HG03460 (cell line): ENCODE data around the gene APOB.

Source experiments
- ATAC-seq: cut with Tn5 transposase; IDR thresholded peaks from one replicate; pipeline ENCODE4 v1.9.1; 2021; ENCODE audit not compliant: unreplicated experiment

APOB gene

DNA sequence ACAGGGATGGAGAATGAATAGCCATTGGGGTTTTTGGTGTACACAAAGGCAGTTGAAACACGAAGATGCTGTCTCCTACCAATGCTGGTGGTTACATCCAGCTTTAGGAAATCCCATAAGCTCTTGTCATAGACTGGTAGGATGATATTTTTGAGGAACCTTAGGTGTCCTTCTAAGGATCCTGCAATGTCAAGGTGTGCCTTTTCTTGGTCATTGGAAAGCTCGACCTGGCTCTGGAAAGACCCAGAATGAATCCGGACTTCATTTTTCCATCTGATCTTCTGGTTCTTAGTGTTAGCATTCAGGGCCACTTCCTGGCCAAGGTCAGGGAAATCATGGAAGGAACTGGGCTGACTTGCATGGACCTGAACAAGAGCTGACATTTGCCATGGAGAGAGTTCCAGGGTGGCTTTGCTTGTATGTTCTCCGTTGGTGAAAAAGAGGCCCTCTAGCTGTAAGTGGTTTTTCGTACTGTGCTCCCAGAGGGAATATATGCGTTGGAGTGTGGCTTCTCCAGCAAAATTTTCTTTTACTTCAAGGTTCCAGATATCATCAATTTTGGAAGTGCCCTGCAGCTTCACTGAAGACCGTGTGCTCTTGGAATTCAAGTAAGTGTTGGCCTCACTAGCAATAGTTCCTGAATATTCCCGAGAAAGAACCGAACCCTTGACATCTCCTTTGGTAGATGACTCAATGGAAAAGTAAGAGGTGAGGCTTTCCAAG lies 38.0 kb downstream of the APOB start:
- ATAC-seq = no peak

- no peak for ATAC-seq
Observed at GRCh38 chr2:21005111-21005699, 38.7 kb downstream of the APOB start.

GRCh38 chr2:21004181-21004572 lies 39.7 kb downstream of the APOB start:
- ATAC-seq = no peak

DNA sequence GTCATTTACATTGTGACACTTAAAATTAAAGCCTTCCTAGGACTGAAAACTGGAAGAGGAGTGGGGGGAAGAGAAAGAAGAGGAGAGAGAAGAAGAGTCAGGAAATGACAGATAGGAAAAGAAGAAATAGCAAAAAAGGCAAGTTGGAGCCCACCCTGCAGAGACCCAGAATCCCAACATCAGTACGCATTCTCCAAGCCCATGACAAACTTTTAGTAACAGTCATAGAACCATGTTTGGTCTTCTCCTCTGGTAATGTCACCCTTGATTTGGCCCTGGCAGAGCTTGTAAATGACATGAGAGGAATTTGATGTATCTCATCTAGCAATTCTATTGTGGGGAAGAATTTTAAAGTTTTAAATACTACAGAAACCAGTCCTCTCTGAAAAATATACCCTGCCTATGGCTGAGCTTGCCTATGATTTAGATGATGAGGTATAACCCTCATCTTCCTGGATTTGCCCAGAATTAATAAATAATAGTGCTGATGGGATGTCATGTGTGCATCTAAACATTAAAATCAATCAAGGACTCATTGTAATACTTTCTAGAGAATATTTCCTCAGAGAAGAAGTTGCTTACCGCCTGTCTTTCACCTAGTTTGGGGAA lies 40.2 kb downstream of the APOB start:
- no peak for ATAC-seq

GRCh38 chr2:21002814-21003192 lies 41.1 kb downstream of the APOB start:
- ATAC-seq = no peak

DNA sequence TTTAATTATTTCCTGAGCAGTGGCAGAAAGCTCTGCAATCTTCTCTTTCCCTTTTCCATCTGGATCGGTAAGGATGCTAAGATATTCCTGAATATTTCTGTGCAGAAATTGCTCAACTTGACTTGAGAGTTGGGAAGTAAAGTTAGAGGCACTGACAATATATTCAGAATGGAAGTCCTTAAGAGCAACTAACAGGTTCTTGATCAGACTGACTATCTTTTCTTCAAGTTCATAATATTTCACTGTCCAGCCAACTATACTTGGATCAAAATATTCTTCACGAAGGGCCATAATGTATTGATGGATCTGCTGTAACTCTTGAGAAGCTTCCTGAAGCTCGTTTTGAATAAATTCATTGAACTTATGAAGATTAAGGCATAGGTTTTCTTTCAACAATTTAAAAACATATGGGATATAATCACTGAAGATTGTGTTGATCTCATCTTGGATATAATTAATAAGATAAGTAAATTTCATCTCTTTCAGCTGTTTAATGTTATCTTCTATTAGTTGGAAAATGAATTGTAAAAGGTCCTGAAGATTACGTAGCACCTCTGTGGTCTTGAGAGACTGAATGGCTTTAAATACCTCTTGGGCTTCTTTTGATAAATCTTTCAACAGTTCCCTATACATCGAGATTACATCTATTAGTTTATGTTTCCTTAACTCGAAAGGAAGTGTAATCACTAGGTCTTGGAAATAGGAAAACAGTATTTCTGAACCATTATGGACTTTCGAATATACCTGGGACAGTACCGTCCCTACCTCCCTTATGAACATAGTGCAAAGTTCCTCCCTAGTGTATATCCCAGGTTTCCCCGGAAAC lies 41.7 kb downstream of the APOB start:
- ATAC-seq = no peak

DNA sequence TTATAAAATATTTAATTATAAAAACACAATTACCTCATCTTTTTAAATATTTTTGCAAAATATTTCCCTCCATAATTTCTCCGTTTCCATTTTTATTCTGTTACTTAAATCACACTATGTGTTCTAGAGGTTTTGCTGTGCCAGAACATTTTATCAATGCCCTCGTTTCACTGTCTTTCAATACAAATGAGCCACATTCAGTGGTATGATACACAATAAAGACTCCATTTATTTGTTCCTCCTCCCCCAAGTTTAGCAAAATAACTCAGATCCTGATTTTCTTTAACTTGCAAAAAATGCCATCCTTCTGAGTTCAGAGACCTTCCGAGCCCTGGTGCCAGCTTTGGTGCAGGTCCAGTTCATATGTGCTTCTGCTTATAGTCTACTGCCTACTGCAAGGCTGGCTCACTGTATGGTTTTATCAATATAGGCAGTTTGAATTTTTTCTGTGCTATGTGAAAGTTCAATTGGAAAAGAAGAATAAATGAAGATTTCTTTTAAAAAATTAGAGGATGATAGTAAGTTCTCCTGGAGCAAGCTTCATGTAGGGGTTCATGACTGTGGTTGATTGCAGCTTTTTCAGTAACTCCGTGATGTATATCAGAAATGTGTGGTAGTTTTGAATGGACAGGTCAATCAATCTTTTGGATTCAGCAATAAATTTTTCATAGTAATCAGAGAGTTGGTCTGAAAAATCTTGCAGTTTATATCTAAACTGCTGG lies 42.5 kb downstream of the APOB start:
- no peak for ATAC-seq

- ATAC-seq = no peak
Observed at GRCh38 chr2:20999906-21000645, 43.8 kb downstream of the APOB start.

GRCh38 chr2:20998972-20999905 lies 44.6 kb downstream of the APOB start:
- no peak for ATAC-seq

DNA sequence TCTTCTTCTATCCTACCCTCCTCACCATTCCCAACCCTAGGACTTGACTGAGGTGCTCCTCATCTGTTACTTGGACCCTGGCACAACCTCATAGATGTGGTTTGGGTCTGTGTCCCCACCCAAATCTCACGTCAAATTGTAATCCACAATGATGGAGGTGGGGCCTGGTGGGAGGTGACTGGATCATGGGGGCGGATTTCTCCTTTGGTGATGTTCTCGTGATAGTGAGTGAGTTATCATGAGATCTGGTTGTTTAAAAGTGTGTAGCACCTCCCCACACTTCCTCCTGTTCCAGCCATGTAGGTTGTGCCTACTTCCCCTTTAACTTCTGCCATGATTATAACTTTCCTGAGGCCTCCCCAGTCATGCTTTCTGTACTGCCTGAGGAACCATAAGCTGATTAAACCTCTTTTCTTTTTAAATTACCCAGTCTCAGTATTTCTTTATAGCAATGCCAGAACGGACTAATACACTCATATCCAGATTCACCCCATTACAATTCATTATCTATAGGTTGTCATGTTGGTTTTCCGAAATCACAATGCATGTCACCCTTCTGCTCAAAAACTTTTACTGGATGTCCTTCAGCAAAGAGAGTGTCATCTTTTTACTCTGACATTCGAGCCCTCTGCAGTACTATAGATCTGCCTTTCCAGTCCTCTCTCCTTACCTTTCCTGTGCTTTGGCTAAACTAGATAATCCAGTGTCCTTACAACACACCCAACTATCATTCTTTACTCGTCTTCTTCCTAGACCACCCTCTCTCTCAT lies 45.7 kb downstream of the APOB start:
- no peak for ATAC-seq

DNA sequence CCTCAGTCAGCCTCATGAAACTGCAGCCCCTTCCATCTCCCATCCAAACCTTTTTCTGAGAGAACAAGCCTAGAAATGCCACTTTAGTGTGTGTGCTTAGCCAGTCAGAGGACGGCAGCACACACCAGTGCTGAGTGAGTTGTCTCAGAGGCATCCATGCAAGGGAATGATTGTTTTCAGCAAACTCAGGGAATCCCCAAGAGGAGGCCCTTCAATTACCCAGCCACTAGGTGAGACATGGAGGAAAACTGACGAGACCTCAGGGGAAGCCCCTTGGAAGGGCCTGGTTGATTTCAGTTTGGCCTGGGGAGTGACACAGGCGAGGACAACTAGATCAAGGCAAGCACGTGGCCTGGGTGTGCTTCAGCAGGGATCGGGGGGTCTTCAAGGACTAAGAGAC lies 49.7 kb downstream of the APOB start:
- ATAC-seq = no peak

GRCh38 chr2:20992201-20992711 lies 51.6 kb downstream of the APOB start:
- ATAC-seq = no peak

GRCh38 chr2:20990442-20991430 lies 53.1 kb downstream of the APOB start:
- ATAC-seq = no peak

GRCh38 chr2:20989404-20989803 lies 54.5 kb downstream of the APOB start:
- no peak for ATAC-seq

- ATAC-seq = no peak
Observed at GRCh38 chr2:20988905-20989304, 55.0 kb downstream of the APOB start.

DNA sequence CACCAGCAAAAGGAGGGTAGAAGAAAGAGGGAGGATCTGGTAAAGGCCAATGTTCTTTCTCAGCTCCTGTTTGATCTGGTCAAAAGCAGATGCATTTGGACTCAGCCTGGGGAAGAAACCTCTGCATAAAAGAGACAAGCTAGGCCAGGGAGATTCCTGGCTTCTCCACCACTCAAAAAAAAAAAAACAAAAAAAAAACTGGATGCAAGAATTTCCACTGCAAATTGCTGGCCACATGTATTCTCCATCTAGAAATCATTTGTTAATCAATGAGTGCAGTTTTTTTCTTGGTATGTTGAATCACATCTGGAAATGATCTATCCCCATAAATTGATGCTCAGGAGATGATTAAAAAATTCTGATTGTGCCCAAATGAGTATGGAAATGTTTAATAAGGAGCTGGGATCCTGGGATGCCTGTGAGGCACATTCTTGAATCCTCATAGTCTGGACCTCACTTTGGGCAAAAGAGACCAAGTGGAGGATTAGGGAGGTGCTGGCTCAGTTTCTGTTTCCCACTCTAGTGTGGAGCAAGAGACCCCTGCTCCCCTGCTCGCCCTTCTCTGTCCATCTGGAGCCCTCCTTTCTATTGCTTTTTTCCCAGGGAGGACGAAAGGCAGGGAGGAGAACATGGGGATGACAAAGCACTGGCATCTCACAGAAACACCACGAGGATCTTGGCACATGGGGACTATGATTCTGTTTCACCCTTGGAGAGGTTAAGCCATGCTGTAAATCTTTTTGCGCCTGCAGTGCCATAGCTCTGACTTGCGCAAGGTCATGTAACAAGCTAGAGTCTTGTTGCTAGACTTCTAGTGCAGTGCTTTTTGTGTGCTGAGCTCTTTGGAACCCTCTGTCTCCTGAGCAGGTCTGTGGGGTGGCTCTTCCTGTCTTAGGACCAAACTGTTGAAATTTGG lies 57.6 kb downstream of the APOB start:
- no peak for ATAC-seq
